Occipital lobe (tissue), 2 donors: Measurements from ENCODE around the gene GATAD2B. TPM values are rescaled to one million over a fixed set of nuclear protein-coding genes. Genes with fewer than 3 reads are reported as not detected.
A peak's percentile ranks its signal among the peaks of the same experiment; 100 is the strongest.
"Not testable (repeated sequence)": the region's sequence is repeated elsewhere in the genome, so short reads cannot be mapped to it uniquely, and the experiment has no call there.

Experiments
- DNase-seq: peaks from one replicate; lab custom pipeline; 2025; lab: John Stamatoyannopoulos, UW
- total RNA-seq: library from RNA; depleted of rRNA; stranded (reverse); fragments of >200 nt; gene quantifications from one replicate; pipeline ENCODE4 v1.2.3, GENCODE V29; 2014

GATAD2B gene
- total RNA-seq, 1 donor from 2014 or later, result 18.2 TPM

- no peak for DNase-seq
Measured at GRCh38 chr1:153929981-153930948, 7.5 kb upstream of the GATAD2B start.

GRCh38 chr1:153929426-153929825, 6.7 kb upstream of the GATAD2B start:
- no peak for DNase-seq

DNA sequence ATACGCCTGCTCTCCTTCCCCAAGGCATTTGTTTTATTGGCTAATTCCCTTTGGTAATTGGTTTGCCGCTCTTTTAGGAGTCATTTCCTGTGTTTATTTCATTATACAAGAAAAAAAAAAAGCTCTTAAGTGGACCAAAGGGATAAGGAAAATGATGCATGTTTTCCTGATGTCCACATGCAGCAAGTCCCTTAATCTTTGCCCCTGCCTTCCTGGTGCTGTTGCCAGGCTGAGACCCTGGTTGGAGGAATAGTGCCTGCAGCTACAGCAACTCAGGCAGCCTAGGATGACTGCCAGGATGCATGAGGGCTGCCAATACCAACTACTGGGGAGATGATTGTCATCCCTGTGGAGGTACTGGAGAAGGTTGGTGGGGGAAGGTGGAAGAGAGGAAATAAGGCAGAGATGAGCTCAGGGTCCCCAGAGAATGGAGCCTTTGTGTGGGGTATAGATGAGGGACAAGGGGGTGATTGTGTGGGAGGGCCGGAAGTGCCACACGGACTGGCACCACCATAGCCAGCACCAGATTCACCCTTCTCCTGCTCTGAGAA, 6.1 kb upstream of the GATAD2B start:
- peak; percentile 44 for DNase-seq

DNA sequence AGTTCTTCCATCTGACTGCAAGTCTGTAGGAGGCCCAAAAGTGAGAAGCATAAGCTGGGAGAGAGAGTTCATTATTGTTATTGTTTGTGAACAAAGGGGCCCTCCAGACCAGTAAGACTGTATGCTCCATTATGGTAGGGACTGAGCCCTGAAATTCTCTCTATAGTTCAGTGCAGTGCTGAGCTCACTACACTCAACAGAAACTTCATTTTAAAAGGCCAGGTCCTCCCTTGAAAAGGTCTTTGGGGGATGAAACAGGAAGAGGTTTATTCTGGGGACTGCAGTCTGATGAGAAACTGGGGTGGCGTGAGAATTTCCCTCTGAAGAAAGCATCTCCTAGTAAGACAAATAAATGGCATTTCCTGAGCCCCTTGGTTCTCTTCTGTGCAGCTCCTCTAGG, 5.5 kb upstream of the GATAD2B start:
- DNase-seq, result no peak

DNA sequence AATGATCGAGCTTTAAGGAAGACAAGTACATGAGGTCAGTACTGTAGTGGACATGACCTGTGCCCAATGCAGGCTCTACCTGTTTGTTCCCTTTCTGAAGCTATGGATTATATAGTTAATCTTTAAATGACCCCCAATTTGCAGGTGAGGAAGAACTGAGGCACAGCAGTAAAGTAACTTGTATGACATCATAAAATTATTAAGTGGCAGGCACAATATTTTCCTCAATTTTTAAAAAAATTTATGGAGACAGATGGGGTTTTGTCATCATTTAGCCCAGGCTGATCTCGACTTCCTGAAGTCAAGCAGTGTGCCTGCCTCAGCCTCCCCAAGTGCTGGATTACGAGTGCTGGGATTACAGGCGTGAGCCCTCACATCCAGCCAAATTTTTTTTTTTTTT, 3.6 kb upstream of the GATAD2B start:
- DNase-seq, result no peak

GRCh38 chr1:153922076-153922971, 448 bp downstream of the GATAD2B start:
- peak; percentile 74 for DNase-seq

GRCh38 chr1:153921803-153922075, 1.0 kb downstream of the GATAD2B start:
- no peak for DNase-seq

GRCh38 chr1:153921080-153921802, 1.5 kb downstream of the GATAD2B start:
- DNase-seq, result no peak

GRCh38 chr1:153919876-153920852, 2.6 kb downstream of the GATAD2B start:
- DNase-seq, result no peak

DNA sequence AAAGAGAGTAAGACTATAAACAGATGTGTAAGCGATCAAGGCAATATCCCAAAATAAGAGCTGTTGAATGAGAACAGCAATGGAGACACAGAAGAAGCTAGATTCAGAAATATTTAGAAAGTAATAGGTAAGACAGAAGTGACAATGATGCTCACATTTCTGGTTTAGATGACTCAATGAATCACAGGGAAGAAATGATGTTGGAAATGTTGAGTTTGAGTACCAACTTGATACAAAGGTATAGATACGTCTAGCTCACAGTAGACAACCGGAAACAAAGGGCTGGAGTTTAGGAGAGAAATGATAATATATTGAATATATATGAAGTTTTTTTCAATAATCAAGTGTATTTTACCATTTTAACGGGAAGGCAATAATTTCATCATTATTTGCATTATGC, 6.5 kb downstream of the GATAD2B start:
- no peak for DNase-seq

- DNase-seq, result no peak
Measured at GRCh38 chr1:153912349-153912748, 10.4 kb downstream of the GATAD2B start.

- not testable (repeated sequence) for DNase-seq
Measured at GRCh38 chr1:153910560-153910959, 12.2 kb downstream of the GATAD2B start.

DNA sequence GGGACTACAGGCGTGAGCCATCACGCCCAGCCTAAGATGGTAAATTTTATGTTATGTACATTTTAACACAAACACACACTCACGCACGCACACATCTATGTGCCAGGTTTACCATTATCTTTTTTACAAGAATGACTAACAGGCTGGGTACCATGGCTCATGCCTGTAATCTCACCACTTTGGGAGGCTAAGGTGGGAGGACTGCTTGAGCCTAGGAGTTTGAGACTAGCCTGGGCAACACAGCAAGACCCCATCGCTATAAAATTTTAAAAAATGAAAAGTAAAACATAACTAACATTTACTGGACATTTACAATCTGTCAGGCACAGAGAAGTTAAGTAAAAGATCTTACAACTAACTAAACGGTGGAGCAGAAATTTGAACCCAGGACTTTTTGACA, 14.7 kb downstream of the GATAD2B start:
- no peak for DNase-seq

DNA sequence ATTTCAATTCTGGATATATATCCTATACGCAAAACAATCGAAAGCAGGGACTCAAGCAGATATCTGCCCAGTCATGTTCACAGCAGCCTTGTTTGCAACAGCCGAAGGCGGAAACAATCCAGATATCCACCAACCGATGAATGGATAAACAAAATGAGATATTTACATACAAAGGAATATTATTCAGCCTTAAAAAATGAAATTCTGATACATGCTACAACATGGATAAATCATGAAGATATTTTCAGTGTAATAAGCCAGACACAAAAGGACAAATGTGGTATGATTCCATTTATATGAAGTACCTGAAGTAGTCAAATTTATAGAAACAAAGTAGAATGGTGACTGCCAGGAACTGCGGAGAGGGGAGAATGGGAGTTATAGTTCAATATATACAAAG, 15.6 kb downstream of the GATAD2B start:
- no peak for DNase-seq

- DNase-seq, result no peak
Measured at GRCh38 chr1:153906396-153906795, 16.4 kb downstream of the GATAD2B start.

- not testable (repeated sequence) for DNase-seq
Measured at GRCh38 chr1:153905908-153906307, 16.9 kb downstream of the GATAD2B start.

DNA sequence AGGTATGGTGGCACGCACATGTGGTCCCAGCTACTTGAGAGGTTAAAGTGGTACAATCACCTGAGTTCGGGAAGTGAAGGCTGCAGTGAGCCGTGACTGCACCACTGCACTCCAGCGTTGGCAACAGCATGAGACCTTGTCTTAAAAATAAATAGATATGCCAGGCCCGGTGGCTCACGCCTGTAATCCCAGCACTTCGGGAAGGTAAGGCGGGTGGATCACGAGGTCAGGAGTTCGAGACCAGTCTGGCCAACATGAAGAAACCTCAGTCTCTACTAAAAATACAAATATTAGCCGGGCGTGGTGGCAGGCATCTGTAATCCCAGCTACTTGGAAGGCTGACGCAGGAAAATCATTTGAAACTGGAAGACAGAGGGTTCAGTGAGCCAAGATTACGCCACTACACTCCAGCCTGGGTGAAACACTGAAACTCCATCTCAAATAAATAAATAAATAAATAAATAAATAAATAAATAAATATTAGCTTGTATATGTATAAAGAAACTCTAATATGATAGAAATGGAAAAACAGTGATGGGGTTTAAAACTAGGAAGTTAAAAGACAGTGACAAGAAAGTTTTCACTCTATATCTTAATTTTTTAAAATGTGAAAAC, 18.8 kb downstream of the GATAD2B start:
- no peak for DNase-seq

DNA sequence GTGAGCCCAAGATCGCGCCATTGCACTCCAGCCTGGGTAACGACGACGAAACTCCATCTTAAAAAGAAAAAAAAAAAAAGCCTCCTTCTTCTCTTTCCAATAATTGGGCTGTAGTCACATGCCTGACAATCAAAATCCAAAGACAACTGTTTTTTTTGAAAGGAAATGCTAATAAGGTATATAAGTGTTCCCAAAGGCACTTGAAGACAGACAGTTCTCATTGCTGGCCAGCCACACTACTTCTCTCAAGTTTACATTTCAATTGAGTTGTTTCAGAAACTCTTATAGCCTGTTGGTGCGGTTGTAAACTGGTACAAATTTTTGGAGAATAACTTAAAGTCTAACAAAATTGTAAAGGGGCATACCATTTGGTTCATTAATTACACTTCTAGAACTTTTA, 23.3 kb downstream of the GATAD2B start:
- DNase-seq, result no peak

DNA sequence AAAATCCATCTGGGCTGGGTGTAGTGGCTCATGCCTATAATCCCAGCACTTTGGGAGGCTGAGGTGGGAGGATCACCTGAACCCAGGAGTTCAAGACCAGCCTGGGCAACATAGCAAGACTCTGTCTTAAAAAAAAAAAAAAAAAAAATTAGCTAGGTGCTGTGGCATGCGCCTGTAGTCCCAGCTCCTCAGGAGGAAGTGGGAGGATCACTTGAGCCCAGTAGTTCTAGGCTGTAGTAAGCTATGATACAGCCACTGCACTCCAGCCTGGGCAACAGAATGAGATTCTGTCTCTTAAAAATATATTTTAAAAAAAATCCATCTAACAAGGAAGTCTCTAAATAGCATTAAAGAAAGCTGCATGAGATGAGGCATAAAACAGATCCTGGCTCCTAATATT, 26.9 kb downstream of the GATAD2B start:
- DNase-seq, result not testable (repeated sequence)

DNA sequence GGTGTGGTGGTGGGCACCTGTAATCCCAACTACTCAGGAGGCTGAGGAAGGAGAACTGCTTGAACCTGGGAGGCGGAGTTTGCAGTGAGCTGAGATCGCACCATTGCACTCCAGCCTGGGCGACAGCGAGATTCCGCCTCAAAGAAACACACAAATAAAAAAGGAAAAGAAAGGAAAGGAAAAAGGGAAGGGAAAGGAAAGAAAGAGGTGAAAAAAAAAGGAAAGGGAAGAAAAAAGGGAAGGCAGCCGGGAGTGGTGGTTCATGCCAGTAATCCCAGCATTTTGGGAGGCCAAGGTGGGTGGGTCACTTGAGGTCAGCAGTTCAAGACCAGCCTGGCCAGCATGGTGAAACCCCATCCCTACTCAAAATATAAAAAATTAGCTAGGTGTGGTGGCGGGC, 31.7 kb downstream of the GATAD2B start:
- DNase-seq, result not testable (repeated sequence)
